HG02588 (cell line): ENCODE measurements around the gene DAB1.

Experiments
- ATAC-seq: cut with Tn5 transposase; IDR thresholded peaks from one replicate; pipeline ENCODE4 v1.9.1; 2021; ENCODE audit warnings: mild to moderate bottlenecking, moderate library complexity; ENCODE audit not compliant: unreplicated experiment

DAB1 gene

GRCh38 chr1:57279909-57280666 lies 143.8 kb downstream of the DAB1 start:
- ATAC-seq = no peak

- no peak for ATAC-seq
Observed at GRCh38 chr1:57278558-57278957, 145.3 kb downstream of the DAB1 start.

GRCh38 chr1:57277681-57278080 lies 146.2 kb downstream of the DAB1 start:
- ATAC-seq = no peak

- ATAC-seq = no peak
Observed at GRCh38 chr1:57276918-57277317, 146.9 kb downstream of the DAB1 start.

- ATAC-seq = no peak
Observed at GRCh38 chr1:57272601-57273000, 151.3 kb downstream of the DAB1 start.

- ATAC-seq = no peak
Observed at GRCh38 chr1:57272150-57272549, 151.7 kb downstream of the DAB1 start.

GRCh38 chr1:57270927-57271698 lies 152.7 kb downstream of the DAB1 start:
- ATAC-seq = no peak

GRCh38 chr1:57269630-57270225 lies 154.1 kb downstream of the DAB1 start:
- no peak for ATAC-seq

- ATAC-seq = no peak
Observed at GRCh38 chr1:57265104-57265503, 158.8 kb downstream of the DAB1 start.

- ATAC-seq = no peak
Observed at GRCh38 chr1:57262472-57262871, 161.4 kb downstream of the DAB1 start.

- ATAC-seq = no peak
Observed at GRCh38 chr1:57258557-57259325, 165.1 kb downstream of the DAB1 start.

- no peak for ATAC-seq
Observed at GRCh38 chr1:57255945-57256344, 167.9 kb downstream of the DAB1 start.

GRCh38 chr1:57254022-57254421 lies 169.8 kb downstream of the DAB1 start:
- ATAC-seq = no peak

GRCh38 chr1:57252597-57253294 lies 171.1 kb downstream of the DAB1 start:
- no peak for ATAC-seq

- ATAC-seq = no peak
Observed at GRCh38 chr1:57250021-57250420, 173.8 kb downstream of the DAB1 start.

- no peak for ATAC-seq
Observed at GRCh38 chr1:57249511-57249910, 174.3 kb downstream of the DAB1 start.

- no peak for ATAC-seq
Observed at GRCh38 chr1:57248830-57249229, 175.0 kb downstream of the DAB1 start.

GRCh38 chr1:57238233-57238781 lies 185.6 kb downstream of the DAB1 start:
- ATAC-seq = no peak

GRCh38 chr1:57235730-57236510 lies 187.9 kb downstream of the DAB1 start:
- ATAC-seq = no peak
